Measurements from ENCODE around the gene CLCN2.

The CLCN2 gene

DNA sequence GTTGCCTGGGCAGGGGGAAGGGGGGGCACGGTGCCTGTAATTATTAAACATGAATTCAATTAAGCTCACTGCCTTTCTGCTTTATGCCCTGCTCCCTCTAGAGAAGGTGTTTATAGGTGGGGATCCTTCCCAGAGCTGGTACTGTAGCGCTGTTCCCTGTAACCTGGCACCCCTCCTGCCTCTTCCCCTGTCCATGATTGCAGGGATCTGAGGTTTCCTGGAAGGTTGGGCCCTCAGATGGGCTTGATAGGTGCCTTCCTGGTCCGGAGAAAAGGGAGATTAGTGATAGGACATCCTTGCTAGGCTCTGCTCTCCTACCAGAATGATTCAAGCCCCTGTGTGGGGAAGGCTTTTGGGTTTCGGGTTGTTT lies 26.1 kb downstream of the CLCN2 start:
- H4K20me1 ChIP-seq (ENCODE audit: insufficient read depth, low read length), result no peaks in the 10 kb centered on the region
- H3K36me3 ChIP-seq (ENCODE audit: insufficient read depth, low read length), result peaks cover 50% of the 10 kb centered on the region
- peaks cover 16% of the 10 kb centered on the region for H3K4me1 ChIP-seq (ENCODE audit: insufficient read depth, low read length, severe bottlenecking)
- no peaks in the 10 kb centered on the region for H3K9me2 ChIP-seq (ENCODE audit: low read depth, low read length)
- peaks cover 19% of the 10 kb centered on the region; the same call in 1 of the 2 replicates for H3F3A ChIP-seq (ENCODE audit: insufficient read depth, low read length)
- H3K9ac ChIP-seq (ENCODE audit: low read length), result peak overlapping the region; percentile 17; the same call in 1 of the 2 replicates
- H3K9me3 ChIP-seq (ENCODE audit: low read length), result no peaks in the 10 kb centered on the region
- H3K79me2 ChIP-seq (ENCODE audit: insufficient read depth, low read length), result no peaks in the 10 kb centered on the region
- peak overlapping the region; percentile 72 for H3K4me2 ChIP-seq (ENCODE audit: low read length)
- no peak overlapping the region for H2AFZ ChIP-seq (ENCODE audit: low read length)
- TF ChIP-seq, protein P1, sequence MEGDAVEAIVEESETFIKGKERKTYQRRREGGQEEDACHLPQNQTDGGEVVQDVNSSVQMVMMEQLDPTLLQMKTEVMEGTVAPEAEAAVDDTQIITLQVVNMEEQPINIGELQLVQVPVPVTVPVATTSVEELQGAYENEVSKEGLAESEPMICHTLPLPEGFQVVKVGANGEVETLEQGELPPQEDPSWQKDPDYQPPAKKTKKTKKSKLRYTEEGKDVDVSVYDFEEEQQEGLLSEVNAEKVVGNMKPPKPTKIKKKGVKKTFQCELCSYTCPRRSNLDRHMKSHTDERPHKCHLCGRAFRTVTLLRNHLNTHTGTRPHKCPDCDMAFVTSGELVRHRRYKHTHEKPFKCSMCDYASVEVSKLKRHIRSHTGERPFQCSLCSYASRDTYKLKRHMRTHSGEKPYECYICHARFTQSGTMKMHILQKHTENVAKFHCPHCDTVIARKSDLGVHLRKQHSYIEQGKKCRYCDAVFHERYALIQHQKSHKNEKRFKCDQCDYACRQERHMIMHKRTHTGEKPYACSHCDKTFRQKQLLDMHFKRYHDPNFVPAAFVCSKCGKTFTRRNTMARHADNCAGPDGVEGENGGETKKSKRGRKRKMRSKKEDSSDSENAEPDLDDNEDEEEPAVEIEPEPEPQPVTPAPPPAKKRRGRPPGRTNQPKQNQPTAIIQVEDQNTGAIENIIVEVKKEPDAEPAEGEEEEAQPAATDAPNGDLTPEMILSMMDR (IDR thresholded peaks at IDR 0.05; ENCODE audit: low read length), result no peak
- TF ChIP-seq EZH2 (IDR thresholded peaks at IDR 0.05; ENCODE audit: borderline replicate concordance, low read length), result no peak
- H3K27ac ChIP-seq (ENCODE audit: low read depth, low read length, poor library complexity, severe bottlenecking), result peak overlapping the region; percentile 57
- H3K4me3 ChIP-seq (ENCODE audit: low read depth, low read length, poor library complexity, severe bottlenecking), result peak overlapping the region; percentile 66
- H3K27me3 ChIP-seq (ENCODE audit: insufficient read depth, low read length), result no peaks in the 10 kb centered on the region

- Histone ChIP-seq H3K9me2 (ENCODE audit: low read depth, low read length) (no peaks in the 10 kb centered on the region), H3K79me2 (ENCODE audit: insufficient read depth, low read length) (no peaks in the 10 kb centered on the region), H3K9ac (ENCODE audit: low read length) (no peak overlapping the region), H3K9me3 (ENCODE audit: low read length) (no peaks in the 10 kb centered on the region), H3K27me3 (ENCODE audit: insufficient read depth, low read length) (no peaks in the 10 kb centered on the region), H4K20me1 (ENCODE audit: insufficient read depth, low read length) (no peaks in the 10 kb centered on the region), H2AFZ (ENCODE audit: low read length) (no peak overlapping the region), H3K36me3 (ENCODE audit: insufficient read depth, low read length) (peaks cover 57% of the 10 kb centered on the region), H3F3A (ENCODE audit: insufficient read depth, low read length) (peaks cover 19% of the 10 kb centered on the region; the same call in 1 of the 2 replicates), H3K4me2 (ENCODE audit: low read length) (no peak overlapping the region), H3K4me3 (ENCODE audit: low read depth, low read length, poor library complexity, severe bottlenecking) (no peak overlapping the region), H3K27ac (ENCODE audit: low read depth, low read length, poor library complexity, severe bottlenecking) (peak overlapping the region; percentile 57), H3K4me1 (ENCODE audit: insufficient read depth, low read length, severe bottlenecking) (peaks cover 16% of the 10 kb centered on the region)
- TF ChIP-seq EZH2 (IDR thresholded peaks at IDR 0.05; ENCODE audit: borderline replicate concordance, low read length), result no peak
- TF ChIP-seq, protein P1 (IDR thresholded peaks at IDR 0.05; ENCODE audit: low read length), result no peak
These were observed 26.8 kb downstream of the CLCN2 start for GRCh38 chr3:184334470-184335158.

DNA sequence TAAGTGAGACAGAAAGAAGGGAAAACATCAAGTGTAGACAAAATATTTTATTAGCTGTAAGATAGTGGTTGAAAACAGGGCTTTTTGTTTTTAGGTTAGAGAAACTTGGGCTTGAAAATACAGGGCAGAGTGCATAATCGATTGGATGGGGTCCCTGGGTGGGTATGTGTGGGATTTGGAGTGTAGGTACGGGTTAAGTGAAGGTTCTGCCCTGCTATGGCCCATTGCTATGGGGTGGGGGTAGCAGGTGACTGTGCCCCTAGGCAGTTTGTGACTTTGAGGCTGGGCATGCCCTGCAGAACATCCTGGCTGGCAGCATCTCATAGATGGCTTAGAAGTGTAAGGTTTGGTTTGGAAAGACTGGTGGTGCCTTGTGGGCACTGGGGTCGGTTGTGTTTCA lies 27.7 kb downstream of the CLCN2 start:
- no peak for TF ChIP-seq EZH2 (IDR thresholded peaks at IDR 0.05; ENCODE audit: borderline replicate concordance, low read length)
- TF ChIP-seq, protein P1 (IDR thresholded peaks at IDR 0.05; ENCODE audit: low read length), result no peak
- Histone ChIP-seq H3K4me2 (ENCODE audit: low read length) (no peak overlapping the region), H3K4me3 (ENCODE audit: low read depth, low read length, poor library complexity, severe bottlenecking) (no peak overlapping the region), H3F3A (ENCODE audit: insufficient read depth, low read length) (peaks cover 19% of the 10 kb centered on the region; the same call in 1 of the 2 replicates), H3K9me3 (ENCODE audit: low read length) (no peaks in the 10 kb centered on the region), H3K36me3 (ENCODE audit: insufficient read depth, low read length) (peaks cover 66% of the 10 kb centered on the region), H3K79me2 (ENCODE audit: insufficient read depth, low read length) (no peaks in the 10 kb centered on the region), H3K27me3 (ENCODE audit: insufficient read depth, low read length) (no peaks in the 10 kb centered on the region), H2AFZ (ENCODE audit: low read length) (no peak overlapping the region), H3K9me2 (ENCODE audit: low read depth, low read length) (no peaks in the 10 kb centered on the region), H3K4me1 (ENCODE audit: insufficient read depth, low read length, severe bottlenecking) (peaks cover 16% of the 10 kb centered on the region), H3K9ac (ENCODE audit: low read length) (no peak overlapping the region), H3K27ac (ENCODE audit: low read depth, low read length, poor library complexity, severe bottlenecking) (no peak overlapping the region), H4K20me1 (ENCODE audit: insufficient read depth, low read length) (no peaks in the 10 kb centered on the region)

Measured in OCI-LY1 (cell line).